ENCODE results near the gene EIF4G1.

EIF4G1 gene

DNA sequence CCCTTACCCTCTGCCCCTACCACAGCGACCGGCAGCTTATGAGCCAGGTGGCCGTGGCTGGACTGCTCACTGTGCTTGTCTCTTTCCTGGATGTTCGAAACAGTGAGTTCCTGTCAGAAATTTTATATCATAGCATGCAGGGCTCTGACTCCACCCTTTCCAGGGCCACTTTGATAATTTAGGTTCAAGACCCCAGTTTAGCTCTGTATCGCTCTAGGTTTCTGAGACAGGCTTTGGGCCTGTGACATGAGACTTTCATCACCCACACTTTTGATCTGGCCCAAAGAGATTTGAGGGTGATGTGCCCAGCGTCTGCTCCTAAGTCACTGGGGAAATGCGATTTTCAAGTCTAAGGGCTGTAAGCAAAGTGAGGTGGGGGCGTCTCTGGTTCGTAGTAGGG lies 6.5 kb upstream of the EIF4G1 start:
- no peak for DNase-seq (ENCODE audit: low read depth)

- DNase-seq (ENCODE audit: low read depth): no peak
These were observed 5.7 kb upstream of the EIF4G1 start for GRCh38 chr3:184308744-184309143.

DNA sequence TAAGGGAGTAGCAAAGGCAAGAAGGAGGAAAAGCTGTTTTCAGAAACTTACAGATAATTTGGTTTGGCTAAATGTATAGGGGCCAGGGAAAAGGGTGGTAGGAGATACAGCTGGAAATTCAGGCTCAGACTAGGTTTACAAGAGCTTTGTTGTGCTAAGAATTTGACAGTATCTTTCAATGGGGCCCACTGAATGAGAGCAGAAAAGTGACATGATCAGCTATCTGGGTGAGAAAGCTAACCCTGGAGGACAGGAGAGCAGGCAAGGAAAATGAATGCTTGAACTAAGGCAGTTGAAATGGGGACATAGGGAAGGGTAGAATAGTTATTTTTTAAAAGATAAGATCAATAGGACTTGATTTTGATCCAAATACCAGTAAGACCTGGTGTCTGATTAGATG lies 2.8 kb upstream of the EIF4G1 start:
- DNase-seq (ENCODE audit: low read depth): no peak

GRCh38 chr3:184314700-184315542 lies 515 bp downstream of the EIF4G1 start:
- DNase-seq (ENCODE audit: low read depth): peak; percentile 63

GRCh38 chr3:184315543-184315867 lies 1.1 kb downstream of the EIF4G1 start:
- DNase-seq (ENCODE audit: low read depth): no peak

- no peak for DNase-seq (ENCODE audit: low read depth)
These were observed 1.7 kb downstream of the EIF4G1 start for GRCh38 chr3:184315871-184316661.

DNA sequence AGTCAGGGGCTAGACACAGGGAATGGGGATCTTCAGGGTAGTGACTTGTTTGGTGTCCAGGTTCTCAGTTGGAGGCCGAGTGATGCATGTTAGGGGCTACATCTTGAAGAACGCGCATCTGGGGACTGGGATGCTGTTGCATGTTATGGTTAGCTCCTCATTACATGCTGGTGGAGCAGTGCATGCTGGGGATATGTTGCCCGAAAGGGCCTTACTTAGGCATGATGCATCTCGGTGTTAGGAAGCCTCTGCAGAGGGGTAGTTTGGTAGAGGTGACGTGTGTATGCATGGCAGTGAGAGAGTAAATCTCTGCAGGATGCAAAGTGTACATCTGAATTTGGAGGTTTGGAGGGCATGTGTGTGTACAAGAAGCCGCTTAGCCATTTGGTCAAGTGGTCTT lies 2.4 kb downstream of the EIF4G1 start:
- DNase-seq (ENCODE audit: low read depth): no peak

GRCh38 chr3:184317201-184317600 lies 2.8 kb downstream of the EIF4G1 start:
- no peak for DNase-seq (ENCODE audit: low read depth)

DNA sequence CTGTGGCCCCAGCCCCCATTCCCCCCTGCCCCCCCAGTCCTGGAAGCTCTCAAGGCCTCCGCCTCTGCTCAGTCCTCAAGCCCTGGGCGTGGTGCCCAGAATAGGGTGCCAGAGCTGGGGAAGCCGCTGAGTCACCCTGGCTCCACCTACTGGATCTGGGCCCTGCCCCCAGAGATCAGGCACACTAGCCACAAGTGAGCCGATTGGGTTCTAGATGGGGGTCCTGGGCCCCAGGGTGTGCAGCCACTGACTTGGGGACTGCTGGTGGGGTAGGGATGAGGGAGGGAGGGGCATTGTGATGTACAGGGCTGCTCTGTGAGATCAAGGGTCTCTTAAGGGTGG lies 5.7 kb downstream of the EIF4G1 start:
- peak; percentile 93 for DNase-seq (ENCODE audit: low read depth)

- no peak for DNase-seq (ENCODE audit: low read depth)
These were observed 7.3 kb downstream of the EIF4G1 start for GRCh38 chr3:184321666-184322065.

DNA sequence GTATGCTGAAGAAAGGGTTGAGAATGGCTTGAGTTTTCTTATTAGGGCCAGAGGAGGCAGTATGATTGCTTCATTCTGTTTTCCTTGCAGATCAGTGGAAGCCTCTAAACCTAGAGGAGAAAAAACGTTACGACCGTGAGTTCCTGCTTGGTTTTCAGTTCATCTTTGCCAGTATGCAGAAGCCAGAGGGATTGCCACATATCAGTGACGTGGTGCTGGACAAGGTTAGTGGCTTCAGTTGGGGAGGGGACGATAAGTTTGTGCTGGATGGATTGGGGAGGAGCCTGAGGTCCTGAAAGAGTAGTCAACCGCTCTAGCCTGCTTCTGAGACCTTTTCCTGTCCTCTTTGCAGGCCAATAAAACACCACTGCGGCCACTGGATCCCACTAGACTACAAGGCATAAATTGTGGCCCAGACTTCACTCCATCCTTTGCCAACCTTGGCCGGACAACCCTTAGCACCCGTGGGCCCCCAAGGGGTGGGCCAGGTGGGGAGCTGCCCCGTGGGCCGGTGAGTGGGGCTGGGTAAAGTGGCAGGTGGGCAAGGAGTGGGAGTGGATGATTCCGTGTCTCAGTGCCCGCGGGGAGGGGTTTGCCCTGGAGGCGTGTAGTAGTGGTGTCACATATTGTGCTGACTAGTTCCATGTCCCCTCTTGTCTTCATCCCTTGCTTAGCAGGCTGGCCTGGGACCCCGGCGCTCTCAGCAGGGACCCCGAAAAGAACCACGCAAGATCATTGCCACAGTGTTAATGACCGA lies 8.5 kb downstream of the EIF4G1 start:
- DNase-seq (ENCODE audit: low read depth): no peak

DNA sequence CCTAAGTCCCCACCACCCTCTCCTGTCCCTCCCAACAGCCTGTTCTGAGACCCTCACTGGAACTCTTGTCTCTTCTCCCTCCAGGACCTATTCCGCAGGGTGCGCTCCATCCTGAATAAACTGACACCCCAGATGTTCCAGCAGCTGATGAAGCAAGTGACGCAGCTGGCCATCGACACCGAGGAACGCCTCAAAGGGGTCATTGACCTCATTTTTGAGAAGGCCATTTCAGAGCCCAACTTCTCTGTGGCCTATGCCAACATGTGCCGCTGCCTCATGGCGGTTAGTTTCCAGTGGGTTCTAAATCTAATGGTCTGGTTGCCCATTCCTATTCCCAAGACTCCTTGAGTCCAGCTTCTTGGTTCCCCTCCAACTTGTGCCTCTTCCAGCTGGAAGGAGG lies 9.3 kb downstream of the EIF4G1 start:
- no peak for DNase-seq (ENCODE audit: low read depth)

- DNase-seq (ENCODE audit: low read depth): no peak
These were observed 10.9 kb downstream of the EIF4G1 start for GRCh38 chr3:184325269-184325668.

DNA sequence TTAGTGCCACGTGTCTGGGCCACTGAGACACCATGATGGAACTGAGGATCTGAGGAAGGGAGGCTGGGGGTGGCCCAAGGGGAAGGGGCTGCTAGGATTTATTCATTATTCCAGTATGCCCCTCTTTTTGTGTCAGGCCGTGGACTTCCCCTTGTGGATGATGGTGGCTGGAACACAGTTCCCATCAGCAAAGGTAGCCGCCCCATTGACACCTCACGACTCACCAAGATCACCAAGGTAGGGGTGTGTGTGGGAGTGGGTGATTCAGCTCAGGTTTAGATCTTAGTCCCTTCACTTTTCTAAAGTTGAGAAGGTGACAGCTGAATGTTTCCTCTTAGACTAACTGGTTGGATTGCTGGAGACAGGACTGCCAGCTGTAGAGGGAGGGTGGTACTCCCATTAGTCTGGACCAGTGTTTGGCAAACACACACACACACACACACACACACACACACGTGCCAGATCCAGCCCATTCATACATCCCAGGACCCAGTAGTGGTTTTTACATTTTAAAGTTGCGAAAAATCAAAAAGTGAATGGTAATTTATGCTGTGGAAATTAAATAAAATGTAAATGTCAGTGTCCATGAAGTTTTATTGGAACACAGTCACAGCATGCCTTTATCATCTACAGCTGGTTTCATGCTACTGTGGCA lies 11.4 kb downstream of the EIF4G1 start:
- DNase-seq (ENCODE audit: low read depth): no peak

- DNase-seq (ENCODE audit: low read depth): no peak
These were observed 12.8 kb downstream of the EIF4G1 start for GRCh38 chr3:184327171-184327570.

GRCh38 chr3:184328516-184328915 lies 14.1 kb downstream of the EIF4G1 start:
- DNase-seq (ENCODE audit: low read depth): no peak

- DNase-seq (ENCODE audit: low read depth): peak; percentile 91
These were observed 18.1 kb downstream of the EIF4G1 start for GRCh38 chr3:184332370-184333090.

DNA sequence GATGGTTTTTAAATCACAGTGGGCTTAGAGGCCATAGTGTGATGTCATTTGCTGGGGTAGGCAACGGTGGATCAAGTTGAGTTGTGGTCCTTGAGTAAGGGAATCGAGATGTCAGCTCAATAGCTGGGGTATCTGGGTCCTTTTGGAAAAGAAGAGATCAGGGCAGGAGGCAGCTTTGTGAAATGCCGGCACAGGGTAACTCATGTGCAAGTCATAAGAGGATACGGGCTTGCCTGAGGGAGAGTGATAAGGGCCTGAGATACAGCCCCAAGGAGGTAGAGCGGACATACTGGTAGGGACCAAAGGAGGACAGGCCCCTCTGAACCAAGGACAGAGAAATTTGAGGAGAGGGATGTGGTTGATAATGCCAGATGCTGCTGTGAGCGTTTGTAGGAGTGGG lies 18.8 kb downstream of the EIF4G1 start:
- DNase-seq (ENCODE audit: low read depth): no peak

- DNase-seq (ENCODE audit: low read depth): no peak
These were observed 19.3 kb downstream of the EIF4G1 start for GRCh38 chr3:184333700-184334099.

GRCh38 chr3:184334470-184335158 lies 20.2 kb downstream of the EIF4G1 start:
- DNase-seq (ENCODE audit: low read depth): peak; percentile 34

GRCh38 chr3:184335291-184335660 lies 20.9 kb downstream of the EIF4G1 start:
- peak; percentile 22 for DNase-seq (ENCODE audit: low read depth)

All from amniotic epithelial cell (primary cell).